Keratinocyte (primary cell): ENCODE measurements around the gene TRIM66. TPM values are rescaled to one million over a fixed set of nuclear protein-coding genes. Genes with fewer than 3 reads are reported as not detected.

Experiments
- DNase-seq: peaks from one replicate; pipeline ENCODE4 v3.0.0-alpha.2; 2011; ENCODE audit warnings: low read depth, missing footprints, low spot score
- FAIRE-seq: peaks from 2 replicates; lab custom pipeline; 2011; peaks lifted over from hg19 to GRCh38; lab: Jason Lieb, UNC
- H2AFZ ChIP-seq: 2 replicates; pipeline ENCODE4 v1.6.0; 2012; ENCODE audit warnings: low read length, control low read depth, inconsistent platforms; ENCODE audit not compliant: control insufficient read depth
- H3K27ac ChIP-seq: 2 replicates; pipeline ENCODE4 v1.5.1; 2011; ENCODE audit warnings: low read length; ENCODE audit not compliant: control insufficient read depth, insufficient read depth
- H3K27me3 ChIP-seq: 3 replicates; pipeline ENCODE4 v1.6.0; 2011; ENCODE audit warnings: low read length; ENCODE audit not compliant: control insufficient read depth, insufficient read depth; ENCODE audit errors: extremely low read depth
- H3K36me3 ChIP-seq, 2 experiments: 2 replicates in 1 of 2; 3 replicates in 1 of 2; pipeline ENCODE4 v1.5.1; 2011; ENCODE audit warnings: low read length in 2 of 2, mild to moderate bottlenecking in 1 of 2; ENCODE audit not compliant: control insufficient read depth in 2 of 2, insufficient read depth in 2 of 2; ENCODE audit errors: extremely low read depth in 1 of 2
- H3K4me1 ChIP-seq: 3 replicates; pipeline ENCODE4 v1.5.1; 2011; ENCODE audit warnings: low read length; ENCODE audit not compliant: control insufficient read depth, insufficient read depth; ENCODE audit errors: extremely low read depth
- H3K4me2 ChIP-seq: 3 replicates; pipeline ENCODE4 v1.6.0; 2011; ENCODE audit warnings: low read depth, low read length; ENCODE audit not compliant: control insufficient read depth, insufficient read depth; ENCODE audit errors: extremely low read depth
- H3K4me3 ChIP-seq, 3 experiments: fragments of 200-600 bp in 1 of 3; sonication (generic) in 1 of 3; 2 replicates in 2 of 3; 3 replicates in 1 of 3; pipeline ENCODE4 v1.5.1; 2011 to 2016; ENCODE audit warnings: low read length in 3 of 3, mild to moderate bottlenecking in 3 of 3, control low read depth in 2 of 3, inconsistent platforms in 1 of 3, low read depth in 1 of 3, mixed read lengths in 1 of 3, mixed run types in 1 of 3, moderate library complexity in 1 of 3; ENCODE audit not compliant: control insufficient read depth in 2 of 3, insufficient read depth in 2 of 3; ENCODE audit errors: extremely low read depth in 1 of 3
- H3K79me2 ChIP-seq: 2 replicates; pipeline ENCODE4 v1.6.0; 2012; ENCODE audit warnings: low read length; ENCODE audit not compliant: control insufficient read depth, insufficient read depth
- H3K9ac ChIP-seq: 3 replicates; pipeline ENCODE4 v1.6.0; 2011; ENCODE audit warnings: low read length; ENCODE audit not compliant: control insufficient read depth, insufficient read depth; ENCODE audit errors: extremely low read depth
- H3K9me1 ChIP-seq: 3 replicates; pipeline ENCODE4 v1.6.0; 2011; ENCODE audit warnings: low read length; ENCODE audit not compliant: control insufficient read depth, insufficient read depth; ENCODE audit errors: extremely low read depth
- H3K9me3 ChIP-seq: 2 replicates; pipeline ENCODE4 v1.5.1; 2012; ENCODE audit warnings: low read depth, low read length; ENCODE audit not compliant: control insufficient read depth
- H4K20me1 ChIP-seq: 3 replicates; pipeline ENCODE4 v1.6.0; 2011; ENCODE audit warnings: low read length; ENCODE audit not compliant: control insufficient read depth, insufficient read depth; ENCODE audit errors: extremely low read depth
- EZH2 ChIP-seq: IDR thresholded peaks from one replicate; pipeline ENCODE4 v1.6.1; 2012; ENCODE audit warnings: inconsistent platforms, mild to moderate bottlenecking, low read length, moderate library complexity
- dilution Hi-C: fragments of 300-500 bp; cut with MboI; formaldehyde crosslinking; loops from one replicate; pipeline ENCODE4 v1.7.0; 2020; ENCODE audit warnings: low sequenced_read_pairs; ENCODE audit not compliant: extremely low pct_ligation_motif_present
- polyA plus RNA-seq, 5 experiments: library from polyadenylated mRNA; depleted of rRNA in 3 of 5; stranded (reverse) in 3 of 5; stranded (forward) in 1 of 5; unstranded in 1 of 5; fragments of >200 nt; gene quantifications; 1 replicate in 1 of 5; 2 replicates in 3 of 5; 3 replicates in 1 of 5; pipeline versions ENCODE4 v1.2.1 to v1.2.3, GENCODE V29; 2011 to 2012; ENCODE audit warnings: missing spikeins in 2 of 5, low read depth in 1 of 5, low replicate concordance in 1 of 5
- TF ChIP-seq, protein P1 (sequence below), 3 experiments: IDR thresholded peaks in 1 of 3; conservative IDR thresholded peaks in 1 of 3; optimal IDR thresholded peaks in 1 of 3; 2 replicates in 2 of 3; 3 replicates in 1 of 3; pipeline versions ENCODE3 to v1.5.1; 2011; ENCODE audit warnings: low read length in 3 of 3, mild to moderate bottlenecking in 3 of 3, moderate library complexity in 2 of 3, control low read depth in 1 of 3, inconsistent platforms in 1 of 3; ENCODE audit not compliant: insufficient read depth in 2 of 3; ENCODE audit errors: extremely low read depth in 1 of 3

The TRIM66 gene
- polyA plus RNA-seq, 1 donor (not counting 4 experiments of a cell fraction or from before 2014, with no cell fraction given) = 5.1 TPM

DNA sequence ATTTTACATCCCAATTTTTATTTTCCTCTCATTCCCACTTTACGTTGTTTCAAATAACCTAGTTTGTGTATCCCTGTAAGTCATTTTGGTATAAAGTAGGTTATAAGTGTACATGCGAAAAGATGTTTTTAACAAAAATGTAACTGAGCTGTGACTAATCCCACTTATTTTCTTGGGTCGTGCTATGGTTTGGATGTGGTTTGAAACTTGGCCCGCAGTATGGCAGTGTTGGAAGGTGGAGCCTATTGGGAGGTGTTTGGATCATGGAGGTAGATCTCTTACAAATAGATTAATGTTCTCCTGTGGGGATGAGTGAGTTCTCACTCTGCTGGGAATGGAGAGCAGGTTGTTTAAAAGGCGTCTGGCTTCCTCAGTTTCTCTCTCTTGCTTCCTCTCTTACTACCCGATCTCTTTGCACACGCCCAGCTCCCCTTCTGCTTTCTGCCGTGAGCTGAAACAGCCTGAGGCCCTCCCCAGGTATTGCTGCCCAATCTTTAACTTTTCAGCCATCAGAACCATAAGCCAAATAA is 7.3 kb upstream of the TRIM66 start:
- dilution Hi-C loops = no loop called here
- H2AFZ ChIP-seq = no peak overlapping the region
- no peaks in the 10 kb centered on the region for H3K27me3 ChIP-seq
- no peak for TF ChIP-seq EZH2
- TF ChIP-seq, protein P1, sequence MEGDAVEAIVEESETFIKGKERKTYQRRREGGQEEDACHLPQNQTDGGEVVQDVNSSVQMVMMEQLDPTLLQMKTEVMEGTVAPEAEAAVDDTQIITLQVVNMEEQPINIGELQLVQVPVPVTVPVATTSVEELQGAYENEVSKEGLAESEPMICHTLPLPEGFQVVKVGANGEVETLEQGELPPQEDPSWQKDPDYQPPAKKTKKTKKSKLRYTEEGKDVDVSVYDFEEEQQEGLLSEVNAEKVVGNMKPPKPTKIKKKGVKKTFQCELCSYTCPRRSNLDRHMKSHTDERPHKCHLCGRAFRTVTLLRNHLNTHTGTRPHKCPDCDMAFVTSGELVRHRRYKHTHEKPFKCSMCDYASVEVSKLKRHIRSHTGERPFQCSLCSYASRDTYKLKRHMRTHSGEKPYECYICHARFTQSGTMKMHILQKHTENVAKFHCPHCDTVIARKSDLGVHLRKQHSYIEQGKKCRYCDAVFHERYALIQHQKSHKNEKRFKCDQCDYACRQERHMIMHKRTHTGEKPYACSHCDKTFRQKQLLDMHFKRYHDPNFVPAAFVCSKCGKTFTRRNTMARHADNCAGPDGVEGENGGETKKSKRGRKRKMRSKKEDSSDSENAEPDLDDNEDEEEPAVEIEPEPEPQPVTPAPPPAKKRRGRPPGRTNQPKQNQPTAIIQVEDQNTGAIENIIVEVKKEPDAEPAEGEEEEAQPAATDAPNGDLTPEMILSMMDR (optimal IDR thresholded peaks at IDR 0.05 in 1 of 3, IDR thresholded peaks at IDR 0.05 in 1 of 3, conservative IDR thresholded peaks at IDR 0.05 in 1 of 3; ENCODE audit: extremely low read depth in 1 of 3, insufficient read depth in 2 of 3, low read length in 3 of 3) = no peak
- peak overlapping the region; percentile 76 for H3K9ac ChIP-seq
- H4K20me1 ChIP-seq = peaks cover 6% of the 10 kb centered on the region
- FAIRE-seq = no peak
- H3K9me1 ChIP-seq = no peaks in the 10 kb centered on the region
- H3K27ac ChIP-seq = peak overlapping the region; percentile 65
- no peak for DNase-seq
- peaks cover 17% of the 10 kb centered on the region for H3K79me2 ChIP-seq
- peak overlapping the region in 2 of 3 experiments; percentile 76 to 84 for H3K4me3 ChIP-seq
- H3K36me3 ChIP-seq = peaks cover 38% of the 10 kb centered on the region in 2 experiments
- peaks cover 50% of the 10 kb centered on the region for H3K4me1 ChIP-seq
- H3K4me2 ChIP-seq = peak overlapping the region; percentile 97
- H3K9me3 ChIP-seq = no peaks in the 10 kb centered on the region

DNA sequence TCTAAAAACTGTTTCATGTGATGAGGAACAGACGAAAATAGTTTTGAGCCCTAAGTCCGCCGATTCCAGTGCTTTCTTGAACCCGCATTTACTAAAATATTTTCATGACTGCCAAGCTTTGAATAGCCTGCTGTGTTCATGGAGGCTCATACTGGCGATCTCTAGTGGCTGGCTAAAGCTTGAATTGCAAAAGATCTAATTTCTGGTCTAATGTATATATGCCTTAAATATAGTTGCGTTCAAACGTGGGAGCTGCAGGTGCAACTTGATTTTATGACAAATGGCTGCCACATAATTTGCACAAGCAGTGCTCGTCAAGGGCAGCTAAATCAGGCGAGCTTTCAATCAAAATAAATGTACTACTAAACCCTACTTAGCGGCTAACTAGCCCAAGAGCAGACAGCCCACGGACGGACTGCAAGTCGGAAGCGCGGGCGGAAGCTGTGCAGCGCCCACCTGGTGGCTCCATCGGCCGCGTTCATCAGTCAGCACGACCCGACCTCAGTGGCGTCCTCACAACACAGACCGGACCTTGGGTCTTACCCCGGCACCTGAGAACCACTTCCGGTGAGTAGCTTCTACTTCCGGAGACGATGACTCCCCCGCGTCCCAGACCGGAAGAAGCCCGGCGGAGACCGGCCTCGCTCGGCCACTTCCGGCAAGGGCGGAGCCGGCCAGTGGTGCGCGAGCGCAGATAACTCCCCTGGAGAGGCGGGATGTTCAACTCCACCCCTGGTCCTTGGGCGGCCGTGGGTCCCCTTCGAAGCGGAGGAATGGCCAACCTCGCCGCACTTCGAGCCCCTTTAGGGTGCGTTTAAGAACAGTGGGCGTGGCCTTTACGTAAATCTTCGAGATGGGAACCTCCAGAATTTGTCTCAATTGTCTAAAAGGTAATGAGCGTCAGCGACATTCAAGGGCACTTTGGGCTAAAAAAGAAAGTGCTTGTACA is 6.2 kb upstream of the TRIM66 start:
- FAIRE-seq (no peak), DNase-seq (peak; percentile 77)
- Histone ChIP-seq H3K27me3 (no peaks in the 10 kb centered on the region), H3K9me3 (no peaks in the 10 kb centered on the region), H3K79me2 (peaks cover 28% of the 10 kb centered on the region), H3K4me1 (peaks cover 59% of the 10 kb centered on the region), H2AFZ (peak overlapping the region; percentile 19), H3K4me2 (peak overlapping the region; percentile 97), H3K9ac (peak overlapping the region; percentile 76), H3K27ac (peak overlapping the region; percentile 65), H4K20me1 (peaks cover 13% of the 10 kb centered on the region), H3K9me1 (no peaks in the 10 kb centered on the region), H3K36me3 (peaks cover 38 to 42% of the 10 kb centered on the region in 2 experiments), H3K4me3 (peak overlapping the region; percentile 32 to 84 (median 76))
- no peak for TF ChIP-seq EZH2
- TF ChIP-seq, protein P1 (optimal IDR thresholded peaks at IDR 0.05 in 1 of 3, IDR thresholded peaks at IDR 0.05 in 1 of 3, conservative IDR thresholded peaks at IDR 0.05 in 1 of 3; ENCODE audit: extremely low read depth in 1 of 3, insufficient read depth in 2 of 3, low read length in 3 of 3) = peak in 1 of 3 experiments; percentile 43
- dilution Hi-C loops = no loop called here
